ENCODE results near the gene ANKS1A. TPM values are rescaled to one million over a fixed set of nuclear protein-coding genes. Genes with fewer than 3 reads are reported as not detected.
A peak's percentile ranks its signal among the peaks of the same experiment; 100 is the strongest.

The ANKS1A gene
- polyA plus RNA-seq, 3 donors = 1.7 to 8.0 (median 3.1) TPM

DNA sequence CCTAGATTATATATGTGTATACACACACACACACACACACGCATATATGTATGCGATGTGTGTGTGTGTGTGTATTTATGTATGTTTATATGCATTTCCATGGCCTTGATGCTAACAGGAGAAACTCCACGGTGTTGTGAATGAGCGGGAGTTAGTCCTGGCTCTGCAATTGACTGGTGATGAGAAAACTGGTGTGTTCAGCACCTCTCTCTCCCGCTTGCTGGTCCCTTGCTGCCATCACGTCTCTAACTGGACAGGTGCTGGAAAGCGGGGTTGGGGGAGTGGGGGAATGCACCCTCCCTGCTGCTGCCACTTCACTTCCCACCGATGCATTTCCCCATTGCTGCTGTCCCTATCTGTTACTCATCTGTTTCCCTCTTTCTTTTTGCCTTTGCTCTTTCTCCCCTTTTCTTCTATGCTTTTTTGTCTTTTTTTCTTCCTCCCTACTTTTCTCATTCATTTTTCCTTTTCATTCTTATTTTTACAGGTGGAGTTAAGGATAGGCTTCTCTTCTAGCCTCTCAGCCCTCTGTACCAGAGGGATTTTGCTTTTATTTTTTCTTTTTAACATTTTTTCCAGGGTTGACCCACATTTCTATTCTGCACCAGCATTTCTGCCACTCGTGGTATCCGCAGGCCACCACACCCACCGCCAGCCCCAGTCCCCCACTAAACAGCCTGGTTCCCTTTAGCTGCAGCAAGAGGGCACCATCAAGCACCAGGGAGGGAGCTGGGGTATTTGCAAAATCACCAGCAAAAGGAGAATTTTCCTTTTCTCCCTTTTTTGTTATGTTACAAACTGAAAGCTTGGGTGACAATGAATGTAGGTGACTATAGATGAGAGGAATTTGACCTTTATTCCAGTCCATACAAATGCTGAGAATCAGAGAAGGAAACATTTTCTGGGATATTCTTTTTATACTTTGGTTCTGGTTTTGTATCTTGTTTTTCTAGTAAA is 136.5 kb downstream of the ANKS1A start:
- Mint-ChIP-seq H3K4me3 (no peak overlapping the region), H3K27ac (peak overlapping the region in 2 of 7 donors; percentile 30 to 43), H3K36me3 (peaks cover 48 to 61% of the 10 kb centered on the region in 2 donors), H3K27me3 (ENCODE audit: low read depth in 3 of 3) (no peaks in the 10 kb centered on the region), H3K4me1 (peaks cover 16% of the 10 kb centered on the region), H3K9me3 (no peaks in the 10 kb centered on the region)
- TF ChIP-seq CTCF (IDR thresholded peaks at IDR 0.05) = peak; percentile 7
- 92% methylated on average over 2 of the region's 11 CpGs for WGBS (ENCODE audit: insufficient coverage)
- Histone ChIP-seq H3K36me3 (replicated peaks in 1 of 2; ENCODE audit: control insufficient read depth in 1 of 2, insufficient read depth in 2 of 2, low read length in 2 of 2) (peaks cover 12 to 58% of the 10 kb centered on the region in 2 donors), H3K79me2 (ENCODE audit: insufficient read depth, low read length) (no peaks in the 10 kb centered on the region), H3K9ac (ENCODE audit: insufficient read depth, low read length, poor library complexity, severe bottlenecking) (no peak overlapping the region), H3K4me2 (replicated peaks; ENCODE audit: extremely low read depth, low read length, poor library complexity, severe bottlenecking) (no peak overlapping the region), H3K27ac (ENCODE audit: low read depth in 1 of 2, low read length in 2 of 2) (no peak overlapping the region), H4K20me1 (ENCODE audit: insufficient read depth, low read length) (peaks cover 18% of the 10 kb centered on the region), H3K9me3 (replicated peaks in 1 of 2; ENCODE audit: control insufficient read depth in 1 of 2, insufficient read depth in 1 of 2, low read length in 2 of 2) (no peaks in the 10 kb centered on the region), H3K27me3 (ENCODE audit: control insufficient read depth in 2 of 2, insufficient read depth in 2 of 2, low read length in 2 of 2) (no peaks in the 10 kb centered on the region), H3K4me3 (replicated peaks in 1 of 3; ENCODE audit: low read depth in 2 of 3, low read length in 3 of 3) (no peak overlapping the region), H2AFZ (ENCODE audit: insufficient read depth, low read depth, low read length, poor library complexity, severe bottlenecking) (no peak overlapping the region), H3K4me1 (ENCODE audit: control insufficient read depth in 1 of 2, insufficient read depth in 2 of 2, low read length in 2 of 2) (no peaks in the 10 kb centered on the region)
- DNase-seq = no peak
- intact Hi-C loops (cut with micrococcal nuclease) = no loop called here

GRCh38 chr6:35026434-35027222 is 137.6 kb downstream of the ANKS1A start:
- Mint-ChIP-seq H3K4me3 (no peak overlapping the region), H3K9me3 (no peaks in the 10 kb centered on the region), H3K27ac (peak overlapping the region in 1 of 7 donors; percentile 39), H3K36me3 (peaks cover 50 to 60% of the 10 kb centered on the region in 2 donors), H3K27me3 (ENCODE audit: low read depth in 3 of 3) (no peaks in the 10 kb centered on the region), H3K4me1 (peaks cover 18% of the 10 kb centered on the region)
- DNase-seq = no peak
- intact Hi-C loops (cut with micrococcal nuclease) = no loop called here
- Histone ChIP-seq H3K9me3 (replicated peaks in 1 of 2; ENCODE audit: control insufficient read depth in 1 of 2, insufficient read depth in 1 of 2, low read length in 2 of 2) (no peaks in the 10 kb centered on the region), H3K4me1 (ENCODE audit: control insufficient read depth in 1 of 2, insufficient read depth in 2 of 2, low read length in 2 of 2) (no peaks in the 10 kb centered on the region), H3K9ac (ENCODE audit: insufficient read depth, low read length, poor library complexity, severe bottlenecking) (no peak overlapping the region), H3K4me3 (replicated peaks in 1 of 3; ENCODE audit: low read depth in 2 of 3, low read length in 3 of 3) (no peak overlapping the region), H3K27me3 (ENCODE audit: control insufficient read depth in 2 of 2, insufficient read depth in 2 of 2, low read length in 2 of 2) (no peaks in the 10 kb centered on the region), H2AFZ (ENCODE audit: insufficient read depth, low read depth, low read length, poor library complexity, severe bottlenecking) (no peak overlapping the region), H3K79me2 (ENCODE audit: insufficient read depth, low read length) (peaks cover 4% of the 10 kb centered on the region), H3K4me2 (replicated peaks; ENCODE audit: extremely low read depth, low read length, poor library complexity, severe bottlenecking) (no peak overlapping the region), H3K27ac (ENCODE audit: low read depth in 1 of 2, low read length in 2 of 2) (no peak overlapping the region), H3K36me3 (replicated peaks in 1 of 2; ENCODE audit: control insufficient read depth in 1 of 2, insufficient read depth in 2 of 2, low read length in 2 of 2) (peaks cover 12 to 57% of the 10 kb centered on the region in 2 donors), H4K20me1 (ENCODE audit: insufficient read depth, low read length) (peaks cover 21% of the 10 kb centered on the region)
- TF ChIP-seq CTCF (IDR thresholded peaks at IDR 0.05) = no peak
- 81% methylated on average over 3 of the region's 5 CpGs for WGBS (ENCODE audit: insufficient coverage)

All from CD14-positive monocyte (primary cell).